T-helper 2 cell treated with Interferon-gamma antibody and Interleukin-4, amounts not matched to agents 100 ng/mL and 5 ng/mL, for 36 hours (primary cell): ENCODE data around the gene PLCH2. TPM values are rescaled to one million over a fixed set of nuclear protein-coding genes. Genes with fewer than 3 reads are reported as not detected.

Experiments
- intact Hi-C: fragments of 100-400 bp; cut with micrococcal nuclease; formaldehyde crosslinking; loops from one replicate; pipeline ENCODE4 v1.15.1; 2023
- total RNA-seq: library from RNA; stranded (reverse); gene quantifications from 2 replicates; pipeline ENCODE4 v1.2.3, GENCODE V29; 2022

The PLCH2 gene
- total RNA-seq, 1 donor from 2014 or later = 7.3 TPM

GRCh38 chr1:2497891-2498290 is 21.8 kb downstream of the PLCH2 start:
- intact Hi-C loops = no loop called here

GRCh38 chr1:2498648-2499047 is 22.6 kb downstream of the PLCH2 start:
- intact Hi-C loops = no loop called here

- intact Hi-C loops = no loop called here
Measured at GRCh38 chr1:2499260-2499659, 23.2 kb downstream of the PLCH2 start.

- intact Hi-C loops = no loop called here
Measured at GRCh38 chr1:2499986-2500596, 24.0 kb downstream of the PLCH2 start.

GRCh38 chr1:2501041-2501819 is 25.1 kb downstream of the PLCH2 start:
- intact Hi-C loops = no loop called here

GRCh38 chr1:2501820-2502119 is 25.7 kb downstream of the PLCH2 start:
- intact Hi-C loops = no loop called here

- intact Hi-C loops = no loop called here
Measured at GRCh38 chr1:2502210-2502609, 26.1 kb downstream of the PLCH2 start.

GRCh38 chr1:2502661-2503553 is 26.8 kb downstream of the PLCH2 start:
- intact Hi-C loops = no loop called here

- intact Hi-C loops = no loop called here
Measured at GRCh38 chr1:2503554-2504224, 27.6 kb downstream of the PLCH2 start.

- intact Hi-C loops = no loop called here
Measured at GRCh38 chr1:2504225-2504948, 28.3 kb downstream of the PLCH2 start.

GRCh38 chr1:2504949-2505272 is 28.8 kb downstream of the PLCH2 start:
- intact Hi-C loops = no loop called here

- intact Hi-C loops = no loop called here
Measured at GRCh38 chr1:2505461-2505994, 29.4 kb downstream of the PLCH2 start.

GRCh38 chr1:2506007-2506860 is 30.1 kb downstream of the PLCH2 start:
- intact Hi-C loops = no loop called here

- intact Hi-C loops = no loop called here
Measured at GRCh38 chr1:2506901-2507565, 30.9 kb downstream of the PLCH2 start.

- intact Hi-C loops = no loop called here
Measured at GRCh38 chr1:2507744-2508155, 31.7 kb downstream of the PLCH2 start.

GRCh38 chr1:2508180-2508579 is 32.1 kb downstream of the PLCH2 start:
- intact Hi-C loops = no loop called here

- intact Hi-C loops = no loop called here
Measured at GRCh38 chr1:2508751-2509150, 32.7 kb downstream of the PLCH2 start.

GRCh38 chr1:2509589-2509988 is 33.5 kb downstream of the PLCH2 start:
- intact Hi-C loops = no loop called here

GRCh38 chr1:2510366-2511155 is 34.5 kb downstream of the PLCH2 start:
- intact Hi-C loops = no loop called here
